ENCODE data around the gene OR13C2.

OR13C2 gene

GRCh38 chr9:104575456-104575855 lies 30.0 kb downstream of the OR13C2 start:
- H3K4me3 ChIP-seq (ENCODE audit: low read length) = no peak overlapping the region
- no peak for TF ChIP-seq CTCF (conservative IDR thresholded peaks at IDR 0.05; ENCODE audit: low read depth, low read length)
- no peak for DNase-seq (ENCODE audit: low read depth)

- TF ChIP-seq CTCF (conservative IDR thresholded peaks at IDR 0.05; ENCODE audit: low read depth, low read length) = no peak
- no peak overlapping the region for H3K4me3 ChIP-seq (ENCODE audit: low read length)
- no peak for DNase-seq (ENCODE audit: low read depth)
These were observed 32.8 kb downstream of the OR13C2 start for GRCh38 chr9:104572612-104573011.

- no peak for TF ChIP-seq CTCF (conservative IDR thresholded peaks at IDR 0.05; ENCODE audit: low read depth, low read length)
- no peak for DNase-seq (ENCODE audit: low read depth)
- no peak within 1 kb of the TSS for H3K4me3 ChIP-seq (ENCODE audit: low read length)
These were observed 36.6 kb downstream of the OR13C2 start, which contains the start of gene OR13C8 for GRCh38 chr9:104568868-104569267. OR13C8 (plus strand) TSS chr9:104569168; CDS start chr9:104569168, 0 bp downstream.

GRCh38 chr9:104564358-104564757 lies 41.1 kb downstream of the OR13C2 start:
- no peak overlapping the region for H3K4me3 ChIP-seq (ENCODE audit: low read length)
- DNase-seq (ENCODE audit: low read depth) = no peak
- no peak for TF ChIP-seq CTCF (conservative IDR thresholded peaks at IDR 0.05; ENCODE audit: low read depth, low read length)

- no peak for DNase-seq (ENCODE audit: low read depth)
- no peak overlapping the region for H3K4me3 ChIP-seq (ENCODE audit: low read length)
- TF ChIP-seq CTCF (conservative IDR thresholded peaks at IDR 0.05; ENCODE audit: low read depth, low read length) = no peak
These were observed 48.4 kb downstream of the OR13C2 start for GRCh38 chr9:104556830-104557634.

GRCh38 chr9:104555521-104555920 lies 49.9 kb downstream of the OR13C2 start:
- no peak for TF ChIP-seq CTCF (conservative IDR thresholded peaks at IDR 0.05; ENCODE audit: low read depth, low read length)
- no peak for DNase-seq (ENCODE audit: low read depth)
- no peak overlapping the region for H3K4me3 ChIP-seq (ENCODE audit: low read length)
